GM10847 (cell line): Measurements from ENCODE around the gene SLC45A2.

ENCODE experiments used
- POLR2A ChIP-seq: IDR thresholded peaks from 2 replicates; pipeline ENCODE4 v1.6.1; 2011; ENCODE audit not compliant: insufficient read length; ENCODE audit errors: extremely low read depth

SLC45A2 gene

GRCh38 chr5:33985447-33985846, 954 bp upstream of the SLC45A2 start:
- TF ChIP-seq POLR2A, result no peak

GRCh38 chr5:33984178-33984577, 315 bp downstream of the SLC45A2 start:
- TF ChIP-seq POLR2A, result no peak

- TF ChIP-seq POLR2A, result no peak
These were observed 2.9 kb downstream of the SLC45A2 start for GRCh38 chr5:33981408-33982162.

DNA sequence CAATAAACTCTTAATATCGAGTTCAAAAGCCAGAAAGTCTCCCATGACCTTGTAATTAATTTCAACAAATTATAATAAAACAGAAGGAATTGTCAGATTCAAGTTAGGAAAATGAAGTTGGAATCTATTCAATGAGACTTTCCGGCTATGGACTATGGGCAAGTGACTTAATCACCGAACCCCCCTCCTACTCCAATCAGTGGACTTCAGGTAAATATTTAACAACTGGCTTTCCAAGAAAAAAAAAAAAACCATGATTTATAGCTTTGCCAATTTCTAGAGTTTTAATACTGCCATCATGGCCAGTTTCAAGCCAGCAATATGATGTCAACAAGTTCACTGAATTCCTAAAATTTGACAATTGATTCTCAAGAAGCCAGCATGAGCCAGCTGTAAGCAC, 4.5 kb downstream of the SLC45A2 start:
- no peak for TF ChIP-seq POLR2A

- no peak for TF ChIP-seq POLR2A
These were observed 6.2 kb downstream of the SLC45A2 start for GRCh38 chr5:33978306-33978705.

- no peak for TF ChIP-seq POLR2A
These were observed 8.2 kb downstream of the SLC45A2 start for GRCh38 chr5:33976307-33976706.

GRCh38 chr5:33975852-33976251, 8.6 kb downstream of the SLC45A2 start:
- no peak for TF ChIP-seq POLR2A

GRCh38 chr5:33973271-33973670, 11.2 kb downstream of the SLC45A2 start:
- TF ChIP-seq POLR2A, result no peak

GRCh38 chr5:33969572-33970452, 14.7 kb downstream of the SLC45A2 start:
- no peak for TF ChIP-seq POLR2A

DNA sequence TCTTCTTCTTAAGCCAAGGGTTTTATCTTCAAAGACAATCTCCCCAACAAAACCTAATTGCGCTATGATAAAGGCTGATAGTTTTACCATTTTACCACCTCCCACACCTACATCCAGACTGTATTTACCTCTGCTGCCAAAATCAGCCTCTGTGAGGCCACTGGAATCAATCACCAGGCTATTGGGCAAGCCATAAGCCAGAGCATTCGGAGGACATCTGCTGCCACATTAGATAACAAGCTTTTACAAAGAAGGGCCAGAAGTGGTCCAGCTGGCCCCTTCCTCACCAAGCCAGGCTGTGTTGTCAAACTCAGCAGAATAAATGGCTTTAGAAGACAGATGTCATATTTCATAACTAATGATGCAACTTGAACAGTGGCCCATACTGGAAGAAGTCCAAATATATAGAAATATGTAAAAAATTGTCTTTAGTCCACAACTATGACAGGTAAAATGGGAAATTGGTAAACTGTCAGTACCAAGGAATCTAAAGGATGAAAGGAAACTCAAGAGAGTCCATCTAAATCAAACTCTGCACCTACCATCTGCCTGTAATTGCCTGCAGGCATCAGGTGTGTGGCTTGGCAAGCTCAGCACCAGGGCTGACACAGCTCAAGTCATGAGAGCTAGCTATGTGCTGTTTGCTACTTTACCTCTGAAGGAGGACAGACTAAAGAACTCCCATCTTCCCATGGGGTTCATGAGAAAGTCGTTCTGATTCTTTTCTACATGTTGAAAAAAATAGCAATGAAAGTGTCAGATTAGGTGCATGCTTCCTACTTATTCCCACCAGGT, 16.1 kb downstream of the SLC45A2 start:
- TF ChIP-seq POLR2A, result no peak

- TF ChIP-seq POLR2A, result no peak
These were observed 17.7 kb downstream of the SLC45A2 start for GRCh38 chr5:33966805-33967204.

- TF ChIP-seq POLR2A, result no peak
These were observed 20.3 kb downstream of the SLC45A2 start for GRCh38 chr5:33964132-33964700.

DNA sequence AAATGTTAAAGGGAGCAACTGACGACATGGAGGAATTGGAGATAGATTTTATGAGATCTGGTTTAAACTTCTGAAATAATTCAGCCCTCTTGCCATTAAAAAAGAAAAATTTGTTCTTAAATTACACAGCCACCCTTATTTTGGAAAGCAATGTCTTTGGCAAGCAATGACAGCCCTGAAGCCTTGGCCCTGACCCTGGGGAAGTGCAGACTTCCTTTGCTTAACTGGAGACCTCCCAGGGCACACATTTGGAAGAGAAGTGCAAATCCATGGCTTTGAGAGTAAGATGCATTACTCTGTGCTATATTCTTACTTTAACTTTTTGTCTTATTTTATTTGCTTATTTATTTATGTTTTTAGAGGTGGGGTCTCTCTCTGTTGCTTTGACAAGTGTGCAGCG, 26.3 kb downstream of the SLC45A2 start:
- no peak for TF ChIP-seq POLR2A

DNA sequence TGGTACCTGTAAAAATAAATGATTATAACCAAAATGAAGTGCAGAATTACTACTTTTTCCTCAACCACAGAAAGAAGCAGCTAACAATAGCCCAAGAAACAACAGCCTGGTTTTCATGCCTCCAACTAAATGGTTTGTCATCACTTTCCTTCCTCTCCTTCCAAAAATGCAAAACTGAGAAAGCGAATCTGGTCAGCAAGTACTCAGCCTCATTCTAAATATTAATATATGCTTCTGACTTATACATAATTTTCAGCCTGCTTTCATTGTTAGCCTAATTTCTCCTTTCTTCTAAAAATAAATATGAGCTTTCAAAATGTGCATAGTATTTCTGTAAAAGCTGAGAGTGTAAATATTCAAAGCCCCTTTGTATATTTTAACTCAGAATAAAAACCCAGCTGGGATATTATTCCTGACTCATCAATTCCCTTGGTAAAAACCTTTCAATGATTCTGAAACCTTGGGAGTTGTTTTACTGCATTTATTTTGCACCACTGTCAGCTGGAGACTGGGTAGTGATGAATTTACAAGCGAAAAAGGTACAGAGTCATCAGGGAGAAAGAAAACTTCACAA, 26.8 kb downstream of the SLC45A2 start:
- TF ChIP-seq POLR2A, result no peak

DNA sequence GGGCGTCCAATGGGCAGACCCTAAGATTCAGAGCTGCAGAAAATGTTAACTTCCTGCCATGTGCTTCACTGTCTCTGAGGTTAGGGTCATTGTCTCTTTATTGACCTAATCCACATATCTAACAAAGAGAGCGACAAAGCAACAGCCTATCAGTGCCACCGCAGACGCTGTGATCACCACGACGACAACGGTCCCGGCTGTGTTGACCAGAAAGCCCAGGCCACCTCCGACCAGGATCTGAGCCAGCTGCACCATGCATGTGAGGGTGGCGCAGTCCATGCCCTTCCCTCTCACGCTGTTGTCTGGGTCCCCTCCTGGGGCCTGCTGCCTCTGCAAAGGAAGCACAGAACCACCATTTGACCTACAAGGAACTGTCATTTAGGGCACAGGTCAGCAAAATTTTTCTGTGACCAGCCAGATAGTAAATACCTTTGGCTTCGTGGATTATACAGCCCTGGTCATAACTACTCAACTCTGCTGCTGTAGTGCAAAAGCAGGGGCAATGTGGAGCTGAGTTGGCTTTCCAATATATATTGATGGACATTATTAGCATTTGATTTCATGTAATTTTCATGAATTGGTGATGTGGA, 39.9 kb downstream of the SLC45A2 start:
- TF ChIP-seq POLR2A, result no peak

DNA sequence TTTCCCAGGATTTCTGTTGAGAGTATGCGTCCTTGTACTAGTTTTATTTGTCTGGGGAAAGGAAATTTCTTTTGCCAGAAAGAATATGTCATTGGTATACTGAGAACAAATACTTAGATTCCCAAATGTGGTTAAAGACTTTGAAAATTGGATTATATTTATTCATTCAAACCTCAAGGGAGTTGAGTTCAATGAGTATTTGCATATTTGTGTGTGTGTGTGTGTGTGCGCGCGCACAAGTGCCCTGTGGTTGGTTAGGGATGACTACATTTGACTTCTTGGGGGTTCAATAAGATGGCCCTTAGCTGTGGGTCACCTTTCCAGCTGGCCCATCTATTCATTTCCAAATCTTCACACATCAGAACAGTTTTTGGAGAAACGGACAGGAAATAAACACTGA, 43.4 kb downstream of the SLC45A2 start:
- no peak for TF ChIP-seq POLR2A
